Islet precursor cell (in vitro differentiated cells): ENCODE measurements around the gene PRPSAP2.
"Not testable (repeated sequence)": the region's sequence is repeated elsewhere in the genome, so short reads cannot be mapped to it uniquely, and the experiment has no call there.

Source experiments
- DNase-seq: peaks from one replicate; pipeline ENCODE4 v3.0.0-alpha.2; 2018

Gene PRPSAP2

DNA sequence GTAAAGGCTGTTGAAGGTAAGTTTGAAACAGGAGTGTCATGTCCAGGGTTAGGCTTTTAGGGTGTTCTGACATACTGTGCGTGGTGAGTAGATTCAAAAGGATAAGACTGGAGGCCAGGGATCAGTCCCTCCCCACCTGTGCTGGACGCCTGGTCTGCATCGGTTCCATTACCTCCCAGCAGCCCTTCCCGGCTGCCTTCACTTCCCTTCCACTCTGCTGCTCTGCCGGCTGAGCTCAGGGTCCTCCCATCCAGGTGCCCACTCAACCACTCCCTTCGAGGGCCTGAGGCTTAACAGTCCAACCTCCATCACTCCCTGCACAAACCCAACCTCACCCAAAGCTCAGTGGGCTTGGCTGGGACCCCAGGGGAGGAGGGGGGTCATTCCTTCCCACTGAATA, 89.9 kb downstream of the PRPSAP2 start:
- DNase-seq: no peak

DNA sequence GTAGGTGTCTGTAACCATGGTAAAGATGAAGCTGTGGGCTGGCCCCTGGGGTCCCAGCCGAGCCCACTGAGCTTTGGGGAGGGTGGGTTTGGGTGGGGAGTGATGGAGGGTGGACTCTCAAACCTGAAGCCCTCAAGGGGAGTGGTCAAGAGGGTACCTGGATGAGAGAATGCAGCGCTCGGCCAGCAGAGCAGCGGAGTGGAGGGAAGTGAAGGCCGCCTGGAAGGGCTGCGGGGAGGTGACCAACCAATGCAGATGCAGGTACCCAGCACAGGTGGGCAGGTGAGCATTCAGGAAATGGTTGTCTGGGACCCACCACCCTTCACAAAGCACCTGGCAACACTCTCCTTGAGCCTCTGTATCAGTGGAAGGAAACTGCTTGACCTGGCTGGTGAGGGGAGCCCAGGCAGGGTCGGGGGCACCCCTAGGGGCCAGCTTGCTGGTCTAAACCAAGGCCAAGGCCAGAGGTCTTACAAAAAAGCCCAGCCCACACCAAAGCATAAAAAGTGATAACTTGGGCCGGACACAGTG, 90.6 kb downstream of the PRPSAP2 start:
- no peak for DNase-seq

DNA sequence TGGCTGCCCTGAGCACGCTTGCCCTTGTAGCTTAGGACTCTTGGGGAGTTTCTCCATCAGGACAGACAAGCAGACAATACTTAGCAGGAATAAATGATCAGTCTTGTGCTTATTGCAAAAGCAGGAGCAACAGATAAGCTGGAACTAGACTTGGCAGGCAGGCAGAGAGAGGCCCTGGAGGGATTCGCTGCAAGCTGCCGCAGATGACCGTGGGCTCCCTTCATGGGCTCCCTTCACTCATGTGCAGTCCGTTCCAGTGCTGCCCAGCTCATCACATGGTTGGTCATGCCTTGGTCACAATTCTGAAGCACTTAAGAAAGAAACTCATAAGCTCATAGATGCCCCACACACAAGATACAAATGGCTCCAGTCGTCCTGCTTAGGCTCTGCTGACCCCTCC, 91.6 kb downstream of the PRPSAP2 start:
- no peak for DNase-seq

DNA sequence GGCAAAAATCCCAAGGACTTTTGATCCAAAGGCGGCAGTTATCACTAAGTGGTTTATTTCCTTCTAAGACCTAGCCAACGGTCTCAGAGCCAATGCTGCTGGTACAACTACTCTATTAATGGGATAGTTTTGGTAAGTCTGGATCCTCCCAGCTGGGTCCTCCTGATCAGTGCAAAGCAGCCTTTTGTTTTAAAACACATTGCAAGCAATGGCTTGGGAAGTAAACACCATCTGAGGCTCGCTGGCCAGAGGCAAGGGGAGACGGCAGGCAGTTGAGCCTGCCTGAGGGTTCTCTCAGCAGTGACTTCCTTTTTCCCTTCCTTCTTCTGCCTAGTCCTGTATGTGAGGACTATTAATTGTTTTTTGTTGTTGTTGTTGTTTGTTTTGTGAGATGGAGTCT, 92.4 kb downstream of the PRPSAP2 start:
- no peak for DNase-seq

GRCh38 chr17:18950944-18951905, 93.3 kb downstream of the PRPSAP2 start:
- DNase-seq: peak; percentile 69

DNA sequence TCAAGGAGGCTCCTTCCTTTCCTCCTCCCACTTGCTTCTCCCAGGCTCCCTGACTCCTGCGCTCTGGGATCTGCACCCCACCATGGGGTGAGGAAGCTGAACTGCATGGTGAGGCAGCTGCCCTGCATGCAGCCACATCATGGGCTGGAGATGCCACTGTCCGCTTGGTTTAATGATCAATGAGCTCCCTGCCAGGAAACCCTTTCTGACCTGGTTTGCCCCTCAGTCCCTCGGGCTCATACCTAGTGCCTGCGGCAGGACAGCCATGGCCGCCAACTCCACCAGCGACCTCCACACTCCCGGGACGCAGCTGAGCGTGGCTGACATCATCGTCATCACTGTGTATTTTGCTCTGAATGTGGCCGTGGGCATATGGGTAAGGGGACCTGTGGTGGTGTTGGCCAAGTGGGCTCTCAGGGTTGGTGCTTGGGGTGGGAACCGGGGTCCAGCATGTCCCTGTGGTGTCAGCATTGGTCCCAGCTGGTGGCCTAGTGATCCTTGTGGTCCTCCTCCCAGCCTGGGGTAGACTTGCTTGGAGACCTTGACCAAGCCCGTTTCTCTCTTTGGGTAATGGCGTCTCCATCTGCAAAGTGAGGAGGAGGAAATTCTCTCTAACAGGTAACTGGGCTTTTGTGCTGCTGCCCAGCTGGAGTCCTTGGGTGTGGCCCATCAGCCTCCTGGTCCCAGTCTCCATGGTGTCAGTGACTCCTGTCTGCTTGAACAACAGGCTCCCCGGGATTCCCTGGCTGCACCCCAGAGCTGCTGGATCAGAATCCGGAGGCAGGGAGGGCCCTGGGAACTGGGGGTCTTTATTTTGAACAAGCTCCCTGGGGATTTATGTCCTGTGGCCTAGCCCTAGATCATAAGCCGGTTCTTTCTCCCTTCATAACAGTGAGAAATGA, 94.3 kb downstream of the PRPSAP2 start, which contains the start of gene SLC5A10:
Gene SLC5A10 (plus strand): TSS at position 225 of the 902 bp plus-strand sequence. CDS start 41 bp downstream, at position 266.
- DNase-seq: peak; percentile 74

GRCh38 chr17:18953231-18953728, 95.3 kb downstream of the PRPSAP2 start:
- DNase-seq: no peak

- no peak for DNase-seq
Observed at GRCh38 chr17:18954321-18954720, 96.4 kb downstream of the PRPSAP2 start.

DNA sequence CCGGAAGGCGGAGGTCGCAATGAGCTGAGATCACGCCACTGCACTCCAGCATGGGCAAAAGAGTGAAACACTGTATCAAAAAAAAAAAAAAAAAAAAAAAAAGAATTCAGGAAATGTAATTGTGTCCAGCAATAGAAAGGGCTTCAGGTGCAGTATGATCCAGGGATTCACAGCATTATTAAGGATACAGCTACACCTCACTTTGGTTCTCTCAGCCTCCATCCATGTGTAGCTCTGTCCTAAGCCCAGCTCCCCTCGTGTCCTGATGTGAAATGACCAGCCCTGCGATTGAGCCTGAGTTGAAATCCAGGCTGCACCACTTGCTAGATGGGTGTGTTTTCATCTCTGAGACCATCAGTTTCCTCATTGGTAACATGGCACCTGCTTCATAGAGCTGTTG, 97.1 kb downstream of the PRPSAP2 start:
- no peak for DNase-seq

- not testable (repeated sequence) for DNase-seq
Observed at GRCh38 chr17:18956021-18956420, 98.1 kb downstream of the PRPSAP2 start.

DNA sequence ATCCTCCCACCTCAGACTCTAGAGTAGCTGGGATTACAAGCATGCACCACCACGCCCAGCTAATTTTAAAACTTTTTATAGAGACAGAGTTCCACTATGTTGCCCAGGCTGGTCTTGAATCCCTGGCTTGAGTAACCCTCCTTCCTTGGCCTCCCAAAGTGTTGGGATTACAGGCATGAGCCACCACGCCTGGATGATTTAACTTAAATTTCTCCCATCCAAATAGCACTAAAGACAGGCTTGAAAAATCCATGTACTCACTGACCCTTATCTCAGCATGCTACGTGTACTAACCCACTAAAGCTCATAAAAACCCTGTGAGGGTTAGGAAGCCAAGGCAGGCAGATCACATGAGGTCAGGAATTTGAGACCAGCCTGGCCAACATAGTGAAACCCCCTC, 98.7 kb downstream of the PRPSAP2 start:
- DNase-seq: no peak

DNA sequence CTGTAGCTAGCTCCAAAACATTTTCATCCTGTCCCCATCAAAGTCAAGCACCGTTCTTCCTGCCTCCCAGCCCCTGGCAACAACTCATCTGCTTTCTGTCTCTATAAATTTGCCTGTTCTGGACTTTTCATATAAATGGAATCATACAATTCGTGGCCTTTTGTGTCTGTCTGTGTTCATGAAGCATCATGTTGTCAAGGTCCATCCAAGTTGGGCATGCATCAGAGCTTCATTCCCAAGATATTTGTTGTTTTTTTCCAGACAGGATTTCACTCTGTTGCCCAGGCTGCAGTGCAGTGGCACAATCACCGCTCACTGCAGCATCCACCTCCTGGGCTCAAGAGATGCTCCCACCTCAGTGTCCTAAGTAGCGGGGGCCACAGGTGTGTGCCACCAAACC, 99.9 kb downstream of the PRPSAP2 start:
- no peak for DNase-seq

- no peak for DNase-seq
Observed at GRCh38 chr17:18958611-18959010, 100.7 kb downstream of the PRPSAP2 start.

DNA sequence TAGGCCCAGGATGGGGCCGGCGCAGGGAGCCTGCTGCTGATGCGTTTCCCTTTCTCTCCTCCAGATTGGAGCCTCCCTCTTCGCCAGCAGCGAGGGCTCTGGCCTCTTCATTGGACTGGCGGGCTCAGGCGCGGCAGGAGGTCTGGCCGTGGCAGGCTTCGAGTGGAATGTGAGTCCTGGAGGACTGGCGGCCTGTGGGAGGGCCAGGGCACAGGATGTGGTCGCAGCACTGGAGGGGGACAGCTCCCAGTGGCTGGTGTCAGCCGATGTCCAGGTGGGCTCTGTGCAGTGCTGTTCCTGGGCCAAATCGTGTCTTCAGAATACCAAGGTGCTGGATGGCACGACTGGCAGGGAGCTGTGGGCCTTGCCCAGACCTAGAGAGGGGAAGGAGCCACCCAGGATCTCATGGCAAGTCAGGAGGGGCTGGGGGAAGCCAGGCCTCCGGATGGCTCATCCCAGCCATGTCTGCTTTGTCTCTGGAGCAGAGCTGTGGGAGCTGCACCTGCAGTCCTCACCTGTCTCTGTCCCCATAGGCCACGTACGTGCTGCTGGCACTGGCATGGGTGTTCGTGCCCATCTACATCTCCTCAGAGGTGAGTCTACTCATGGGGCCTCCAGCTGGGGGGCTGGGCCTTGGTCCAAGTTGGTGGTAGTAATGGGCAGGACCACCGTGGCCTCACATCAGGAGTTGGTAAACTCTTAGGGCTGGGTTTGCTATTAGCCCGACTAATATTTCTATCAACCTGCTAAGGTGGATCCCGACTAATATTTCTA, 101.3 kb downstream of the PRPSAP2 start:
- DNase-seq: peak; percentile 88

DNA sequence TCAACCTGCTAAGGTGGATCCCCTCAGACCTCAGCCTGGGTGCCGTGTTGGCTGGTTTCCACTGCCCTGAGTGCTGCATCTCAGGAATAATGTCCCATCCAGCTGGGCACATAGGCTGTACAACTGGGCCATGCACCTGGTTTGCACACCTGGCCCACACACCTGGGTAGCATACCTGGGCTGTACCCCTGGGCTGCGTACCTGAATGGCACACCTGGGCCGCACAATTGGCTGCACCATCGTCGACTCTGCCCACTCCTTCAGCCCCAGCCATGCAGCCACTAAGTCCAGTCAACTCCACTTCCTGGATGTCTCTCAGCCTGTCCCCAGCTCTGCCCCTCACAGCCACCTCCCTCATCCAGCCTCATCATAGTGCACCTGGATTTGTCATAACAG, 101.9 kb downstream of the PRPSAP2 start:
- DNase-seq: no peak

- DNase-seq: peak; percentile 80
Observed at GRCh38 chr17:18960241-18960665, 102.3 kb downstream of the PRPSAP2 start.

- DNase-seq: peak; percentile 93
Observed at GRCh38 chr17:18960803-18961511, 103.0 kb downstream of the PRPSAP2 start.

- peak; percentile 78 for DNase-seq
Observed at GRCh38 chr17:18961634-18962493, 103.9 kb downstream of the PRPSAP2 start.

GRCh38 chr17:18962494-18962815, 104.5 kb downstream of the PRPSAP2 start:
- DNase-seq: no peak
